Endothelial cell of umbilical vein (primary cell): Measurements from ENCODE around the gene MPZL3. TPM values are rescaled to one million over a fixed set of nuclear protein-coding genes. Genes with fewer than 3 reads are reported as not detected.
"Not testable (repeated sequence)": the region's sequence is repeated elsewhere in the genome, so short reads cannot be mapped to it uniquely, and the experiment has no call there.

Experiments
- BruUV-seq: library from RNA; stranded (reverse); fragments of 400-500 nt; replicated peaks from 2 replicates; lab custom pipeline; 2021; lab: Mats Ljungman, UMichigan
- CTCF ChIA-PET: fragments of 300-600, 350-600 bp; sonication (Branson Sonifier 250); formaldehyde crosslinking; loops from one replicate; lab custom pipeline; 2021; ENCODE audit warnings: antibody characterized with exemption, inconsistent platforms; lab: Charles Lee
- POLR2A ChIA-PET: fragments of 300-600, 350-600 bp; sonication (Branson Sonifier 250); formaldehyde crosslinking; loops from one replicate; lab custom pipeline; 2021; ENCODE audit warnings: antibody characterized with exemption, inconsistent platforms; lab: Charles Lee
- DNase-seq: peaks from one replicate; pipeline ENCODE4 v3.0.0-alpha.2; 2011; ENCODE audit warnings: low read depth, low spot score
- FAIRE-seq: peaks from 2 replicates; lab custom pipeline; 2011; peaks lifted over from hg19 to GRCh38; lab: Jason Lieb, UNC
- H2AFZ ChIP-seq: 2 replicates; pipeline ENCODE4 v1.6.0; 2012; ENCODE audit warnings: low read depth, low read length, control low read depth, inconsistent platforms
- H3K27ac ChIP-seq: 2 replicates; pipeline ENCODE4 v1.5.1; 2011; ENCODE audit warnings: low read depth, mild to moderate bottlenecking, control low read depth, low read length, moderate library complexity; ENCODE audit not compliant: insufficient read depth
- H3K27me3 ChIP-seq, 2 experiments: 2 replicates each; pipeline versions ENCODE4 v1.6.0 to v1.6.1; 2011; ENCODE audit warnings: low read length in 2 of 2, mixed read lengths in 1 of 2; ENCODE audit not compliant: control insufficient read depth in 2 of 2, insufficient read depth in 2 of 2
- H3K36me3 ChIP-seq, 2 experiments: 2 replicates in 1 of 2; 3 replicates in 1 of 2; pipeline ENCODE4 v1.5.1; 2011; ENCODE audit warnings: low read length in 2 of 2, mild to moderate bottlenecking in 1 of 2, moderate library complexity in 1 of 2; ENCODE audit not compliant: control insufficient read depth in 2 of 2, insufficient read depth in 2 of 2; ENCODE audit errors: extremely low read depth in 1 of 2
- H3K4me1 ChIP-seq: 3 replicates; pipeline ENCODE4 v1.5.1; 2011; ENCODE audit warnings: mild to moderate bottlenecking, low read length; ENCODE audit not compliant: control insufficient read depth, insufficient read depth; ENCODE audit errors: extremely low read depth
- H3K4me2 ChIP-seq: 2 replicates; pipeline ENCODE4 v1.6.1; 2011; ENCODE audit warnings: low read length, control low read depth, mixed read lengths; ENCODE audit not compliant: insufficient read depth
- H3K4me3 ChIP-seq, 3 experiments: fragments of 200-600 bp in 1 of 3; sonication (generic), shearing (Covaris generic) in 1 of 3; replicated peaks in 1 of 3; 2 replicates each; pipeline ENCODE4 v1.5.1; 2011 to 2016; ENCODE audit warnings: control low read depth in 3 of 3, low read length in 3 of 3, mild to moderate bottlenecking in 2 of 3, inconsistent platforms in 1 of 3, low read depth in 1 of 3, moderate library complexity in 1 of 3; ENCODE audit not compliant: insufficient read depth in 1 of 3
- H3K79me2 ChIP-seq: 2 replicates; pipeline ENCODE4 v1.6.0; 2012; ENCODE audit warnings: low read length, inconsistent platforms; ENCODE audit not compliant: control insufficient read depth, insufficient read depth
- H3K9ac ChIP-seq: replicated peaks from 2 replicates; pipeline ENCODE3; 2011; ENCODE audit warnings: low read length, control low read depth; ENCODE audit not compliant: insufficient read depth; ENCODE audit errors: extremely low read depth
- H3K9me1 ChIP-seq: replicated peaks from 3 replicates; pipeline ENCODE4 v1.6.0; 2011; ENCODE audit warnings: mild to moderate bottlenecking, low read length; ENCODE audit not compliant: control insufficient read depth, insufficient read depth; ENCODE audit errors: extremely low read depth
- H3K9me3 ChIP-seq: replicated peaks from 2 replicates; pipeline ENCODE4 v1.5.1; 2012; ENCODE audit warnings: low read length, inconsistent platforms; ENCODE audit not compliant: control insufficient read depth, insufficient read depth
- H4K20me1 ChIP-seq: replicated peaks from 2 replicates; pipeline ENCODE3; 2011; ENCODE audit warnings: mild to moderate bottlenecking, low read length; ENCODE audit not compliant: control insufficient read depth, insufficient read depth; ENCODE audit errors: extremely low read depth
- CTCF ChIP-seq, 2 donors: IDR thresholded peaks; 1 replicate in 1 of 2; 2 replicates in 1 of 2; pipeline ENCODE4 v1.5.1; 2011; ENCODE audit warnings: low read length in 2 of 2, mild to moderate bottlenecking in 2 of 2, moderate library complexity in 2 of 2, control low read depth in 1 of 2, inconsistent platforms in 1 of 2, low read depth in 1 of 2; ENCODE audit not compliant: insufficient read depth in 1 of 2; ENCODE audit errors: extremely low read depth in 1 of 2
- EZH2 ChIP-seq: IDR thresholded peaks from 2 replicates; pipeline ENCODE4 v1.6.1; 2012; ENCODE audit warnings: borderline replicate concordance, low read depth, mild to moderate bottlenecking, moderate library complexity, low read length, inconsistent platforms; ENCODE audit not compliant: severe bottlenecking
- FOS ChIP-seq: IDR thresholded peaks from 2 replicates; pipeline ENCODE4 v1.6.1; 2011; ENCODE audit warnings: mild to moderate bottlenecking, low read length, moderate library complexity, borderline replicate concordance; ENCODE audit not compliant: insufficient read depth
- GATA2 ChIP-seq: IDR thresholded peaks from 2 replicates; pipeline ENCODE4 v1.7.0; 2011; ENCODE audit warnings: low read depth, mild to moderate bottlenecking, moderate library complexity, mixed read lengths, low read length; ENCODE audit not compliant: insufficient read length, insufficient read depth
- JUN ChIP-seq: IDR thresholded peaks from 2 replicates; pipeline ENCODE4 v1.6.1; 2011; ENCODE audit warnings: borderline replicate concordance, low read depth; ENCODE audit not compliant: insufficient read length, insufficient read depth
- POLR2A ChIP-seq: IDR thresholded peaks from 2 replicates; pipeline ENCODE4 v1.6.1; 2012; ENCODE audit warnings: low read depth, mild to moderate bottlenecking, control low read depth, low read length
- POLR2AphosphoS5 ChIP-seq: IDR thresholded peaks from 2 replicates; pipeline ENCODE4 v1.6.1; 2012; ENCODE audit warnings: low read depth, mild to moderate bottlenecking, control low read depth, low read length, moderate library complexity; ENCODE audit not compliant: insufficient read depth
- dilution Hi-C: fragments of 300-500 bp; cut with MboI; formaldehyde crosslinking; loops from one replicate; pipeline ENCODE4 v1.15.0; 2019; ENCODE audit warnings: low sequenced_read_pairs; ENCODE audit not compliant: extremely low pct_ligation_motif_present
- intact Hi-C: fragments of 100-400 bp; cut with micrococcal nuclease; formaldehyde crosslinking; loops from one replicate; pipeline ENCODE4 v1.10.0; 2022
- polyA plus RNA-seq, 4 experiments: library from polyadenylated mRNA; depleted of rRNA in 3 of 4; stranded (reverse) in 3 of 4; unstranded in 1 of 4; fragments of >200 nt; gene quantifications; 2 replicates each; pipeline versions ENCODE4 v1.2.1 to v1.2.3, GENCODE V29; 2011 to 2012; ENCODE audit warnings: missing spikeins in 1 of 4
- total RNA-seq: library from RNA; stranded (reverse); gene quantifications from 2 replicates; pipeline ENCODE4 v1.2.3, GENCODE V29; 2021

The MPZL3 gene
- total and polyA plus RNA-seq, 2 donors (not counting 3 experiments of a cell fraction or from before 2014, with no cell fraction given), result 2.5 to 7.1 TPM

GRCh38 chr11:118184784-118185579 is 67.2 kb downstream of the MPZL3 start:
- intact Hi-C loops, result no loop called here
- peaks cover 6 to 16% of the 10 kb centered on the region in 2 experiments for H3K27me3 ChIP-seq
- H3K27ac ChIP-seq, result no peak overlapping the region
- H3K4me2 ChIP-seq, result no peak overlapping the region
- no peaks in the 10 kb centered on the region for H3K36me3 ChIP-seq
- no peak overlapping the region for H2AFZ ChIP-seq
- CTCF ChIA-PET, result interaction anchor here (1.9 to 2.4 kb wide), 2 partner anchors 13 to 14 kb away, joined by 9 to 10 read pairs; no protein-coding TSS in a partner anchor
- no peaks in the 10 kb centered on the region for H3K79me2 ChIP-seq
- no peak overlapping the region for H3K4me3 ChIP-seq
- H3K9ac ChIP-seq, result no peak overlapping the region
- dilution Hi-C loops, result no loop called here
- no peaks in the 10 kb centered on the region for H4K20me1 ChIP-seq
- POLR2A ChIA-PET, result no interaction called here
- TF ChIP-seq POLR2AphosphoS5, result no peak
- TF ChIP-seq FOS, result no peak
- TF ChIP-seq EZH2, result no peak
- TF ChIP-seq JUN, result no peak
- no peak for TF ChIP-seq GATA2
- TF ChIP-seq CTCF (IDR thresholded peaks at IDR 0.05; ENCODE audit: extremely low read depth in 1 of 2, insufficient read depth in 1 of 2, low read depth in 1 of 2, low read length in 2 of 2), result no peak
- TF ChIP-seq POLR2A, result no peak
- FAIRE-seq (no peak), DNase-seq (no peak)
- no peaks in the 10 kb centered on the region for H3K9me1 ChIP-seq
- no peaks in the 10 kb centered on the region for H3K9me3 ChIP-seq
- no TSS peak for BruUV-seq
- H3K4me1 ChIP-seq, result no peaks in the 10 kb centered on the region

- CTCF ChIA-PET, result interaction anchor here (2.4 kb wide), 1 partner anchor 12 kb away, joined by 9 read pairs; no protein-coding TSS in a partner anchor
- H3K4me1 ChIP-seq, H3K27ac ChIP-seq, POLR2A ChIA-PET, dilution Hi-C loops, H4K20me1 ChIP-seq, H3K4me2 ChIP-seq, H3K36me3 ChIP-seq, FAIRE-seq, H3K9me3 ChIP-seq, H3K9ac ChIP-seq, DNase-seq, intact Hi-C loops, BruUV-seq, H3K9me1 ChIP-seq, H2AFZ ChIP-seq, H3K4me3 ChIP-seq, H3K79me2 ChIP-seq: not testable (repeated sequence)
- peaks cover 6 to 18% of the 10 kb centered on the region in 2 experiments for H3K27me3 ChIP-seq
These were observed 68.5 kb downstream of the MPZL3 start for GRCh38 chr11:118183691-118184090.
